ENCODE results near the gene ZC3H18.
A peak's percentile ranks its signal among the peaks of the same experiment; 100 is the strongest.

Gene ZC3H18

DNA sequence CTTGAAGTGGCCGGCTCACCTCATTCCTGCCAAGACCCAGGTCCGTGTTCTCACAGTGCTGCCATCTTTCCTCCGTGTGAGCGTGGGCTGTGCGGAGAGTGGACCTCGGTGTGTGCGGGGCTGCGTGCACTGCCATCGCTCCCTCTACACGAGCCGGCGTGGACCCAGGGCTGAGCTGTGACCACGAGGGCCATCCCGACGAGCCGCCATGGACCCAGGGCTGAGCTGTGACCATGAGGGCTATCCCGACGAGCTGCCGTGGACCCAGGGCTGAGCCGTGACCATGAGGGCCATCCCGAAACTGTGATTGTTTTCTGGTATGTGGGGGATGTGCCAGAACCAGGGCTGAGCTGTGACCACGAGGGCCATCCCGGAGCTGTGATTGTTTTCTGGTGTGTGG, 101.6 kb downstream of the ZC3H18 start:
- Histone ChIP-seq H3K27me3 (ENCODE audit: insufficient read depth, insufficient read length) (no peaks in the 10 kb centered on the region), H3K9me3 (ENCODE audit: insufficient read depth, low read length) (no peaks in the 10 kb centered on the region), H3K36me3 (ENCODE audit: insufficient read depth, insufficient read length, low read length) (peaks cover 49% of the 10 kb centered on the region), H3K4me3 (ENCODE audit: insufficient read length, low read depth) (no peak overlapping the region), H3K4me1 (ENCODE audit: insufficient read depth, insufficient read length) (peaks cover 6% of the 10 kb centered on the region), H3K9ac (ENCODE audit: insufficient read length, low read depth) (no peak overlapping the region)
- DNase-seq (ENCODE audit: low read depth, low spot score) = no peak
- no peak for TF ChIP-seq ZNF274 (IDR thresholded peaks at IDR 0.05; ENCODE audit: low read depth, low read length)
- TF ChIP-seq YY1 (IDR thresholded peaks at IDR 0.05; ENCODE audit: insufficient read depth, insufficient read length) = no peak

DNA sequence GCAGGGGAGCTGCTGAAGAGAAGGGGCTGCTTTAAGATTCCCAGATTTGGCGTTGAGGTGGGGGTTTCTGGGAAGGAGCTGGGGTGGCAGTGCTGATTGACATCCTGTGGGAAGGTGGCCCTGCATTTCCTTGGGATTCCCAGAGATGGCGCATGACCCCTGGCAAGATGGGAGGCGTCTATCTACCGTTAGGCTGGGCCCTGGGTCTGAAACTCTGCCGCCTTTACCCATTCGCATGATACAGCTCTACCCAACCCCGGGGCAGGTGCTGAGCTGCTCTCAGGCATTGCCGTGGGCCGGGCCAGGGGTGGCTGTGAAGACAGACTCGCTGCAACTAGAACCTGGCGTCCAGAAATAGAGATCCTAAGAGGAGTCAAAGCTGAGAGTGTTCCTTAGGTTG, 102.6 kb downstream of the ZC3H18 start:
- TF ChIP-seq ZNF274 (IDR thresholded peaks at IDR 0.05; ENCODE audit: low read depth, low read length) (no peak), YY1 (IDR thresholded peaks at IDR 0.05; ENCODE audit: insufficient read depth, insufficient read length) (no peak), SUZ12 (IDR thresholded peaks at IDR 0.05; ENCODE audit: extremely low read depth, insufficient read depth, insufficient read length) (no peak)
- H3K4me3 ChIP-seq (ENCODE audit: insufficient read length, low read depth) = no peak overlapping the region
- peak overlapping the region; percentile 8 for H3K9ac ChIP-seq (ENCODE audit: insufficient read length, low read depth)
- no peaks in the 10 kb centered on the region for H3K27me3 ChIP-seq (ENCODE audit: insufficient read depth, insufficient read length)
- peak; percentile 46 for DNase-seq (ENCODE audit: low read depth, low spot score)
- peaks cover 51% of the 10 kb centered on the region for H3K36me3 ChIP-seq (ENCODE audit: insufficient read depth, insufficient read length, low read length)
- H3K4me1 ChIP-seq (ENCODE audit: insufficient read depth, insufficient read length) = peaks cover 12% of the 10 kb centered on the region
- H3K9me3 ChIP-seq (ENCODE audit: insufficient read depth, low read length) = no peaks in the 10 kb centered on the region

DNA sequence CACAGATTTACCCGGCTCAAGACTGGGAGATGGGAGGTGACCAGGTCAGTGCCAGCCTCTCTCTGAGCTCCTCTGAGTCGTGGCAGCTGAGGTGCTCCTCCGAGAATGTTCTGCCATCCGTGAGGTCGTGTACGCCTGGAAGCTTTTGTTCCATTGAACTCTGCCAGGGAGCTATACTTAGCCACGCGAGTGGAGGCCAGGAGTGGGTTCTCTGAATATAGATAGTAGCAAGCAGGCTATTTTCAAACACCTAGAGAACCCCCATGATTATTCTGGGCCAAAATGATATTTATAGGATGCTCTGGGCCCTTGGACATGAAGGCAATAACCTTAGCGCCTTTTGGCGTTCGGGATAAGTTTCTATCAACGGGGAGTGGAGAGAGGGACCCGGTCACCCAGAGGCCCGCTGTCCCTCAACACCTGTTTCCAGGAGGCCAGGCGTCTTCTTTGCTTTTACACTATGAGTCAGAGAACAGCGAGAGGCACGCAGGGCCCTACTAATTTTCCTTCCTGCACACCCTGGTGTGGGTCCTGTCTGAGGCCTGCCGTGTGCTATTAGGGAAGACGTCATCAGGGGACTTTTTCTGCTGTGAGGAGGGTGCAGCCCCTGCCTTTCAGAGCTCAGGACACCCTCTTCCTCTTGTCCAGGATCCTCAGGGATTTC, 103.6 kb downstream of the ZC3H18 start:
- no peak for DNase-seq (ENCODE audit: low read depth, low spot score)
- no peaks in the 10 kb centered on the region for H3K9me3 ChIP-seq (ENCODE audit: insufficient read depth, low read length)
- peaks cover 15% of the 10 kb centered on the region for H3K4me1 ChIP-seq (ENCODE audit: insufficient read depth, insufficient read length)
- H3K9ac ChIP-seq (ENCODE audit: insufficient read length, low read depth) = no peak overlapping the region
- H3K4me3 ChIP-seq (ENCODE audit: insufficient read length, low read depth) = no peak overlapping the region
- no peak for TF ChIP-seq YY1 (IDR thresholded peaks at IDR 0.05; ENCODE audit: insufficient read depth, insufficient read length)
- no peak for TF ChIP-seq SUZ12 (IDR thresholded peaks at IDR 0.05; ENCODE audit: extremely low read depth, insufficient read depth, insufficient read length)
- no peak for TF ChIP-seq ZNF274 (IDR thresholded peaks at IDR 0.05; ENCODE audit: low read depth, low read length)
- peaks cover 47% of the 10 kb centered on the region for H3K36me3 ChIP-seq (ENCODE audit: insufficient read depth, insufficient read length, low read length)
- H3K27me3 ChIP-seq (ENCODE audit: insufficient read depth, insufficient read length) = no peaks in the 10 kb centered on the region

DNA sequence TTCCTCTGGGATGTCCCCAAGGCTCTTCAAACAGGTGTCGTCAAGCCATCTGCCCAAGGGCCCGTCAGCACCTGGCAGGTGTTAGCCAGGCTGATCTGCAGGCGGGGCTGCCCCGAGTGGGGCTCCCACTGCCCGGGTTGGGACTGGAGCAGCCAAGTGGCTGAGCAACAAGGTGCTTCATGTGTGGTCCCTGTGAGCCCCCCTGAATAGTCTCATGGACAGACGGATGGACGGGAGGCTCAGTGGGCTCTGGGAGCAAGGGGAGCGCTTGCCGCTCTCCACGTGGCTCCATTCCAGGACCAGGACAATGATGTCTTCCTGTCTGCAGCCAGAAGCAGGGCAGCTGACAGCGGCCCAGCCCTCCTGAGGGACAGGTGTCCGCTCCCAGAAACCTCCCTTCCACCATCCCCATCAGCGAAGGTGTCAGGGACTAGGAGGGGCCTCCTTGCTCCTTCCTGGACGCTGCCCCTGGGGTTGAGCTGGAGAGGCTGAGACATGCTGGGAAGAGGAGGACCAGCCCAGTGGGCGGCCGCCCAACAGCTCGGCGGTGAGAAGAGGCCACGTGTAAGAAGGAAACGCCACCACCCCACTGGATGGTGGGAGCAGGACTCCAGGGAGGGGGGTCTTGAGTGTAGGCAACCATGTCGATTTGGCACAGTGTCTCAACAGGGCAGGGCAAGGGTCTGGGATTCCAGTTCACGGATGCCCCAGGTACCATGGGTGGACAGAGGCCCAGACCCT, 106.5 kb downstream of the ZC3H18 start:
- TF ChIP-seq YY1 (IDR thresholded peaks at IDR 0.05; ENCODE audit: insufficient read depth, insufficient read length) (no peak), ZNF274 (IDR thresholded peaks at IDR 0.05; ENCODE audit: low read depth, low read length) (no peak), SUZ12 (IDR thresholded peaks at IDR 0.05; ENCODE audit: extremely low read depth, insufficient read depth, insufficient read length) (no peak)
- Histone ChIP-seq H3K9me3 (ENCODE audit: insufficient read depth, low read length) (no peaks in the 10 kb centered on the region), H3K27me3 (ENCODE audit: insufficient read depth, insufficient read length) (no peaks in the 10 kb centered on the region), H3K4me3 (ENCODE audit: insufficient read length, low read depth) (no peak overlapping the region), H3K9ac (ENCODE audit: insufficient read length, low read depth) (no peak overlapping the region), H3K36me3 (ENCODE audit: insufficient read depth, insufficient read length, low read length) (peaks cover 45% of the 10 kb centered on the region), H3K4me1 (ENCODE audit: insufficient read depth, insufficient read length) (peaks cover 22% of the 10 kb centered on the region)
- no peak for DNase-seq (ENCODE audit: low read depth, low spot score)

DNA sequence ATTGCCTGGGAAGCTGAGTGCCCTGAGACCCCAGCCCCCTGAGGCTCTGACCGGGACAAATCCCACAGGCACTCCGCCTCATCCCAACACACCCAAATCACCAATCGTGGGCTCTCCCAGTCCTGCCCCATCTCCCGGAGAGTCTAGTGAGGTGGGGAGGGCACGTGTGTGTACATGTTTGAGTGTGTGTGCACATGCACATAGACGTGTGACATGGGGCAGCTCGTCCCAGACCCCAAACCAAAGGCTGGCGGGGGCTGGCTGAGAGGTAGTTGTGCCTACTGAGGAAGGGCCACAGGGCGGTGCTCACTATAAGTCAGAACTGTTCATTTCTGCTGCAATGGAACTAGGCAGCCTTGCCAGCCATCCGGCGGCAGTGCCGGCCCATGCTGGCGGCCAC, 107.5 kb downstream of the ZC3H18 start:
- Histone ChIP-seq H3K9ac (ENCODE audit: insufficient read length, low read depth) (no peak overlapping the region), H3K4me1 (ENCODE audit: insufficient read depth, insufficient read length) (peaks cover 23% of the 10 kb centered on the region), H3K36me3 (ENCODE audit: insufficient read depth, insufficient read length, low read length) (peaks cover 40% of the 10 kb centered on the region), H3K9me3 (ENCODE audit: insufficient read depth, low read length) (no peaks in the 10 kb centered on the region), H3K4me3 (ENCODE audit: insufficient read length, low read depth) (no peak overlapping the region), H3K27me3 (ENCODE audit: insufficient read depth, insufficient read length) (no peaks in the 10 kb centered on the region)
- TF ChIP-seq SUZ12 (IDR thresholded peaks at IDR 0.05; ENCODE audit: extremely low read depth, insufficient read depth, insufficient read length) (no peak), YY1 (IDR thresholded peaks at IDR 0.05; ENCODE audit: insufficient read depth, insufficient read length) (no peak), ZNF274 (IDR thresholded peaks at IDR 0.05; ENCODE audit: low read depth, low read length) (no peak)
- DNase-seq (ENCODE audit: low read depth, low spot score) = no peak

DNA sequence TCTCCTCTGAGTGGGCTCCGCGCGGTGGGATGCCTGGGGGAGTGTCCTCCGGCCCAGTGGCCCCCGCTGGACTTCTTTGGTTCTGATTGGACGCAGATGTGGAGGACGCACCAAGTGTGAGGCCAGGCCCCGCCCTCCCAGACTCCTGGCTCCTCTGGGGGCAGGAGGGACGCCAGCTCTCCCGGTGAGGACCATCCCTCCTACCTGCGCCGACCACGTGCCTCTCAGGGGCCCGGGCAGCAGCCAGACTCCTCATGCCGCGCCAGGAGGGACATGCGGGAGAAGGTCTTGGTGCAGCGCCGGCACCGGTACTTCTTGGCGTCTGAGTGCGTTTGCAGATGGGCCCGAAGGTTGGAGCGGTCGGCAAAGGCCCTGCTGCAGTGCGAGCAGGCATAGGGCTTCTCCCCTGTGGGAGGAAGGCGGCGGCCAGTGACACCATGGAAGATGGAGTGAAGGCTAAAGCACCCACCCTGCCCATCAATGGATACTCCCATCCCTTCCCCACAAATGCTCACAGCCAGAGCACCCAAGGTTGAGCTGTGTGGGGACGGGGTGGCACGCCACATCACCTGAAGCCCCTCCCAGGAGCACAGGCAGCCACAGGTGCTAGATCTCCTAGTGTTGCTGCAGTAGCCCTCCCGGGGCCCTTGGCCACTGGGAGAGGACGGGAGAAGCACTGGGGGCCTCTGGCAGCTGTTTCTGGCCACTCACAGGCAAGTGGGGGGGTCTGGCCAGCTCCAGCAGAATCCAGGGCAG, 108.2 kb downstream of the ZC3H18 start:
- no peak overlapping the region for H3K9ac ChIP-seq (ENCODE audit: insufficient read length, low read depth)
- TF ChIP-seq ZNF274 (IDR thresholded peaks at IDR 0.05; ENCODE audit: low read depth, low read length) (no peak), SUZ12 (IDR thresholded peaks at IDR 0.05; ENCODE audit: extremely low read depth, insufficient read depth, insufficient read length) (no peak), YY1 (IDR thresholded peaks at IDR 0.05; ENCODE audit: insufficient read depth, insufficient read length) (no peak)
- peaks cover 39% of the 10 kb centered on the region for H3K36me3 ChIP-seq (ENCODE audit: insufficient read depth, insufficient read length, low read length)
- H3K4me3 ChIP-seq (ENCODE audit: insufficient read length, low read depth) = no peak overlapping the region
- no peaks in the 10 kb centered on the region for H3K27me3 ChIP-seq (ENCODE audit: insufficient read depth, insufficient read length)
- no peak for DNase-seq (ENCODE audit: low read depth, low spot score)
- no peaks in the 10 kb centered on the region for H3K9me3 ChIP-seq (ENCODE audit: insufficient read depth, low read length)
- H3K4me1 ChIP-seq (ENCODE audit: insufficient read depth, insufficient read length) = peaks cover 20% of the 10 kb centered on the region

DNA sequence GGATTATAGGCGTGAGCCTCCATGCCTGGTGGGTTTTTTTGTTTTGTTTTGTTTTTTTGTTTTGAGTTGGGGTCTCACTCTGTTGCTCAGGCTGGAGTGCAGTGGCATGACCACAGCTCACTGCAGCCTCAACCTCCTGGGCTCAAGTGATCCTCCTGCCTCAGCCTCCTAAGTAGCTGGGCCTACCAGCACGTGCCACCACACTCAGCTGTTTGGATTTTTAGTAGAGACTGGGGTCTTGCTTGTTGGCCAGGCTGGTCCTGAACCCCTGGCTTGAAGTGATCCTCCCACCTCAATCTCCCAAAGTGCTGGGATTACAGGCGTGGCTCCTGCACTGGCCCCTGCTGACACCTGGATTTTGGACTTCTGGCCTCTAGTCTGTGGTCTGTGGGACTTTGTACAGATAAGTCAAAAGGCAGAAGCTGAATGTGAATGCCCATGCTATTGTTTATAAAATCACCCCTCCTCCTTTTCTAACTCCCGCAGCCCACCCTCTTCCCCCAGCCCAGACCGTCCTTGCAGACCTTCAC, 110.4 kb downstream of the ZC3H18 start:
- TF ChIP-seq ZNF274 (IDR thresholded peaks at IDR 0.05; ENCODE audit: low read depth, low read length) (no peak), YY1 (IDR thresholded peaks at IDR 0.05; ENCODE audit: insufficient read depth, insufficient read length) (no peak), SUZ12 (IDR thresholded peaks at IDR 0.05; ENCODE audit: extremely low read depth, insufficient read depth, insufficient read length) (no peak)
- no peak overlapping the region for H3K9ac ChIP-seq (ENCODE audit: insufficient read length, low read depth)
- no peak overlapping the region for H3K4me3 ChIP-seq (ENCODE audit: insufficient read length, low read depth)
- peaks cover 10% of the 10 kb centered on the region for H3K27me3 ChIP-seq (ENCODE audit: insufficient read depth, insufficient read length)
- no peaks in the 10 kb centered on the region for H3K9me3 ChIP-seq (ENCODE audit: insufficient read depth, low read length)
- DNase-seq (ENCODE audit: low read depth, low spot score) = no peak
- peaks cover 17% of the 10 kb centered on the region for H3K36me3 ChIP-seq (ENCODE audit: insufficient read depth, insufficient read length, low read length)
- H3K4me1 ChIP-seq (ENCODE audit: insufficient read depth, insufficient read length) = peaks cover 30% of the 10 kb centered on the region
